ENCODE results near the gene ESRRA.

Gene ESRRA

DNA sequence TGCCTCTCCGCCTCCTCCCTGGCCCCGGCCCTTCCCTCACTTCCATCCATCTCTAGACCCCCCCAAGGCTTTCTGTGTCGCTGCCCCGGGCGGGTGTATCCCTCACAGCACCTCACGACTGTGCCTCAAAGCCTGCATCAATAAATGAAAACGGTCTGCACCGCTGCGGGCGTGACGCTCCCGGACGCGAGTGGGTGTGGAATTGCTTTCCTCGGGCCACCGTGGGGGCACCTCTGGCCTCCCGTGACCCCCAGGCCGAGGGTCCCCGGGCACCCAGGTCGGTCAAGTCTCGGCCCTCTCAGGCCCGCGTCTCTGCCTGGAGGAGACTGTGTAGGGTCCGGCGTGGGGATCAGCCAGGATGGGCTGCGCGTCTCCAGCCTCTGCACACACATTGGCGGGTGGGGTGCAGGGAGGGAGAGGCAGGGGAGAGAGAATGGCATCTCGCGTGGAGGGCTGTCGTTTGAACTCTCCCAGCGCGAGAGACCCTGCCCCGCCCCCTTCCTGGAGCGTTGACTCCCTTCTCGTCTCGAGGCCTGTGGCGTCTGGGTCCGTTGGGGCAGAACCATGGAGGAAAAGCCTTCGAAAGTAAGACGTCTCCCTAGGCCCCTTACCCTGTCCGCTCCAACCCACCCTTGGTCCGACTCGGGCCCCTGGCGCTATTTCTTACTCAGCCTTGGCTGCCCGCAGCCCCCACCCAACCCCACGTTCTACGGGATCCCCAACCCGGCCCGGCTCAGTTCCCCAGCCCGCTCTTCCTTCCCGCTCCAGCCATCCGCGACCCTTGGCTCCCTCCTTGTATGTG lies 5.3 kb upstream of the ESRRA start, which contains the start of gene CATSPERZ:
TSS of gene CATSPERZ (plus strand) at position 512 of the 802 bp plus-strand sequence. CDS start at position 565, 53 bp downstream.
- ChIA-PET CTCF (interaction anchor here (0.8 to 5.4 kb wide), 9 partner anchors 10 to 76 kb away, joined by 3 to 66 read pairs (median 6); partner anchors contain the start of genes KCNK4, PRDX5 and TRMT112), POLR2A (interaction anchor here (1.0 to 5.8 kb wide), 3 partner anchors 10 to 29 kb away, joined by 3 to 79 read pairs (median 4); partner anchors contain the start of gene BAD)
- TF ChIP-seq SP1 (IDR thresholded peaks at IDR 0.05) (no peak), FOXM1 (IDR thresholded peaks at IDR 0.05; ENCODE audit: borderline replicate concordance) (no peak), SUZ12 (IDR thresholded peaks at IDR 0.05) (no peak), HDGF (IDR thresholded peaks at IDR 0.05; ENCODE audit: borderline replicate concordance) (no peak), BHLHE40 (IDR thresholded peaks at IDR 0.05; ENCODE audit: borderline replicate concordance) (no peak), LEF1 (IDR thresholded peaks at IDR 0.05; ENCODE audit: borderline replicate concordance) (no peak), FOXA1 (IDR thresholded peaks at IDR 0.05) (no peak), ELF4 (IDR thresholded peaks at IDR 0.05) (no peak), TARDBP (IDR thresholded peaks at IDR 0.05) (no peak), FOXK2 (IDR thresholded peaks at IDR 0.05) (no peak), L3MBTL2 (conservative IDR thresholded peaks at IDR 0.05) (no peak), NFRKB (IDR thresholded peaks at IDR 0.05) (no peak), CTBP1 (IDR thresholded peaks at IDR 0.05; ENCODE audit: borderline replicate concordance) (no peak), ZNF384 (IDR thresholded peaks at IDR 0.05) (no peak)
- DNase-seq (ENCODE audit: extremely low spot score): no peak

DNA sequence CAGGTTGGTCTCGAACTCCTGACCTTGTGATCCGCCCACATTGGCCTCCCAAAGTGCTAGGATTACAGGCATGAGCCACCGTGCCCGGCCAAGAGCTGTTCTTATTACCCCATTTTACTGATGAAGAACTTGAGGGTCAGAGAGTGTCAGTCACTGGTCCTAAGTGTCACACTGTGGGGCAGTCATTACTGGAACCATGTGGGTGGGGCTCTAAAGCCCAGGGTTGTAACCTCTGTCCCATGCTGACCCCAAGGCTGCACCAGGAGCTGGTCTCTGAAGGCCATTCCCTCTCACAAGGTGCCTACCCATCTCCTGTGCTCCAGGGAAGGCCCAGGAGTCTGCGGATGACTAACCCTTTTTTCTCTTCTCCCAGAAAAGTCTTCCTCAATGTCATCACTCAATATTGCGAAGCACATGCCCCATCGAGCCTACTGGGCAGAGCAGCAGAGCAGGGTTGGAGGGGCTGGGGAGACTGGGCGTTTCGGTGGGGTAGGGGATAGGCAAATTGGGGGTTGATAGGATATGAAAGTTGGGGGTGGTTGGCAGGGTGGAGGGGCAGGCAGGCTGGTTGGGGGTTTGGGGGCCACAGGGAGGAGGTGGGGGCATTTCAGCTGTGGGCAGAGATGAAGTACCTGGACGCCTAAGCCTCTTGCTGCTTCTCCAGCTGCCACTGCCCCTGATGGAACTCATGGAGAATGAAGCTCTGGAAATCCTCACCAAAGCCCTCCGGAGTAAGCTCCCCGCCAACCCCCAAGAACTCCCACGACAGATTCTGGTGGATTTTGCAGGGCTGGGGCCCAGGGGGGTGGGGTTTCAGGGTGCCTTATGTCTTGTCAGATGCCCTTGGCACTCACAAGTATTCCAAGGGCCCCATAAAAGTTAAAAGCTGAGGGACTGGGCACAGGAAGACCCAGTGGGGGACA lies 2.0 kb upstream of the ESRRA start:
- ChIA-PET POLR2A (interaction anchor here (0.7 to 7.0 kb wide), 12 partner anchors 13 to 118 kb away, joined by 3 to 79 read pairs (median 8); partner anchors contain the start of genes BAD, GPR137, PPP1R14B and PRDX5), CTCF (interaction anchor here (0.5 to 5.4 kb wide), 9 partner anchors 15 to 99 kb away, joined by 3 to 66 read pairs (median 7); partner anchors contain the start of genes PLCB3, PRDX5 and TRMT112)

DNA sequence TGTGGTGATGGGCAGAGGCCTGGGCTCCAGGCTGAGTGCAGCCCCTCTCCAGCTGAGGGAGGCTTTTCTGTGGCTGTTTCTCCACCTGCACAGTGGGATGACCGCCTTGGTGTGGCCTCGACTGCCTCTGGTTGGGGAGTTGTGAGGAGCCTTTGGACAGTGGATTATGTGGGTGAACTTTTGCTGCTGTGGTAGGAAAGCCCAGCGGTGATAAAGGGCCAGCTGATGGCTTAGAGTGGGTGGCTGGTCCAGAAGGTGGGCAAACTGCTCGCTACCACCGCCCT lies 1.4 kb upstream of the ESRRA start:
- no peak for DNase-seq (ENCODE audit: extremely low spot score)
- ChIA-PET CTCF (interaction anchor here (0.5 to 5.4 kb wide), 10 partner anchors 14 to 99 kb away, joined by 3 to 66 read pairs (median 6); partner anchors contain the start of genes PLCB3, PRDX5 and TRMT112), POLR2A (interaction anchor here (0.7 to 7.0 kb wide), 14 partner anchors 13 to 119 kb away, joined by 3 to 79 read pairs (median 8); partner anchors contain the start of genes BAD, GPR137, PPP1R14B and PRDX5)
- TF ChIP-seq L3MBTL2 (conservative IDR thresholded peaks at IDR 0.05) (no peak), SP1 (IDR thresholded peaks at IDR 0.05) (no peak), CTBP1 (IDR thresholded peaks at IDR 0.05; ENCODE audit: borderline replicate concordance) (no peak), BHLHE40 (IDR thresholded peaks at IDR 0.05; ENCODE audit: borderline replicate concordance) (no peak), ELF4 (IDR thresholded peaks at IDR 0.05) (no peak), TARDBP (IDR thresholded peaks at IDR 0.05) (no peak), FOXM1 (IDR thresholded peaks at IDR 0.05; ENCODE audit: borderline replicate concordance) (no peak), FOXK2 (IDR thresholded peaks at IDR 0.05) (no peak), SUZ12 (IDR thresholded peaks at IDR 0.05) (no peak), NFRKB (IDR thresholded peaks at IDR 0.05) (no peak), ZNF384 (IDR thresholded peaks at IDR 0.05) (no peak)
- TF ChIP-seq, protein P1, sequence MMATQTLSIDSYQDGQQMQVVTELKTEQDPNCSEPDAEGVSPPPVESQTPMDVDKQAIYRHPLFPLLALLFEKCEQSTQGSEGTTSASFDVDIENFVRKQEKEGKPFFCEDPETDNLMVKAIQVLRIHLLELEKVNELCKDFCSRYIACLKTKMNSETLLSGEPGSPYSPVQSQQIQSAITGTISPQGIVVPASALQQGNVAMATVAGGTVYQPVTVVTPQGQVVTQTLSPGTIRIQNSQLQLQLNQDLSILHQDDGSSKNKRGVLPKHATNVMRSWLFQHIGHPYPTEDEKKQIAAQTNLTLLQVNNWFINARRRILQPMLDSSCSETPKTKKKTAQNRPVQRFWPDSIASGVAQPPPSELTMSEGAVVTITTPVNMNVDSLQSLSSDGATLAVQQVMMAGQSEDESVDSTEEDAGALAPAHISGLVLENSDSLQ (IDR thresholded peaks at IDR 0.05): no peak

More for the DNA sequence above, 2.0 kb upstream of the ESRRA start:
- no peak for TF ChIP-seq ELF4 (IDR thresholded peaks at IDR 0.05)
- TF ChIP-seq FOXA1 (IDR thresholded peaks at IDR 0.05): no peak
- TF ChIP-seq ZNF384 (IDR thresholded peaks at IDR 0.05): no peak
- TF ChIP-seq SUZ12 (IDR thresholded peaks at IDR 0.05): no peak
- TF ChIP-seq, protein P1 (IDR thresholded peaks at IDR 0.05): no peak
- no peak for TF ChIP-seq NFRKB (IDR thresholded peaks at IDR 0.05)
- TF ChIP-seq ARNT (IDR thresholded peaks at IDR 0.05): no peak
- TF ChIP-seq HDGF (IDR thresholded peaks at IDR 0.05; ENCODE audit: borderline replicate concordance): no peak
- TF ChIP-seq SP1 (IDR thresholded peaks at IDR 0.05): no peak
- no peak for TF ChIP-seq FOXK2 (IDR thresholded peaks at IDR 0.05)
- no peak for TF ChIP-seq LEF1 (IDR thresholded peaks at IDR 0.05; ENCODE audit: borderline replicate concordance)
- TF ChIP-seq FOXM1 (IDR thresholded peaks at IDR 0.05; ENCODE audit: borderline replicate concordance): no peak
- no peak for TF ChIP-seq BHLHE40 (IDR thresholded peaks at IDR 0.05; ENCODE audit: borderline replicate concordance)
- TF ChIP-seq L3MBTL2 (conservative IDR thresholded peaks at IDR 0.05): no peak
- TF ChIP-seq TARDBP (IDR thresholded peaks at IDR 0.05): no peak
- no peak for TF ChIP-seq CTBP1 (IDR thresholded peaks at IDR 0.05; ENCODE audit: borderline replicate concordance)
- no peak for DNase-seq (ENCODE audit: extremely low spot score)

DNA sequence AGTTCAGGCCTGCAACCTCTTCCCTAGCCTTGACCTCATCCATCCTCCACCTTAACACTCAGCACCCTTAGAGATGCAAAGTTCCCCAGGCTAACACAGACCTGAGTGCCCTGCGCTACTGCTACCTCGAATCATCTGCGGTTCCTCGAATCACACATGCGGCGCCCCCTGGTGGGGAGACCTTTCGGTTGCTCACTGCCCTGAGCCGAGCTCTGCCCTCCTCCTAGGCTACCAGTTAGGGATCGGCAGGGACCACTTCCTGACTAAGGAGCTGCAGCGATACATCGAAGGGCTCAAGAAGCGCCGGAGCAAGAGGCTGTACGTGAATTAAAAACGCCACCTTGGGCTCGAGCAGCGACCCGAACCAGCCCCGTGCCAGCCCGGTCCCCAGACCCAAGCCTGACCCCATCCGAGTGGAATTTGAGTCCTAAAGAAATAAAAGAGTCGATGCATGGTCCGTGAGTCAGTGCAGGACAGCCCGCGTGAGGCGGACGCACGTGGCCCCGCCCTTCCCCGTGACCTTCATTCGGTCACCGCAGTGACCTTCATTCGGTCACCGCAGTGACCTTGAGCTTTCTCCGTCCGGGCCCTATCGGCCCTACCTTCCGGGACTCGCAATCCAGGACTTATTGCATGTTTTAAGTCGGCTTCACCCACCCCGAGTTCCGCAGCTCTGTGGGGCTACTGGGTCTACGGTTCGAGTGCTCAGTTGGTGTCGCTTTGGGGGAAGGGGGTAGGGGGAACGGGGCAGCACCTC lies 830 bp upstream of the ESRRA start:
- ChIA-PET CTCF (interaction anchor here (0.6 to 5.4 kb wide), 16 partner anchors 14 to 285 kb away, joined by 3 to 66 read pairs (median 4); partner anchors contain the start of genes FKBP2, PLCB3, PRDX5 and TRMT112), POLR2A (interaction anchor here (0.7 to 7.0 kb wide), 18 partner anchors 10 to 119 kb away, joined by 3 to 79 read pairs (median 4); partner anchors contain the start of genes BAD, GPR137, PPP1R14B and PRDX5)
- 0 out of 2 replicates have a peak, but pooled peaks have one; percentile 34 for TF ChIP-seq HDGF (IDR thresholded peaks at IDR 0.05; ENCODE audit: borderline replicate concordance)
- TF ChIP-seq L3MBTL2 (conservative IDR thresholded peaks at IDR 0.05): peak; percentile 61
- no peak for TF ChIP-seq SUZ12 (IDR thresholded peaks at IDR 0.05)
- TF ChIP-seq TARDBP (IDR thresholded peaks at IDR 0.05): no peak
- DNase-seq (ENCODE audit: extremely low spot score): peak; percentile 81

All from HEK293T (cell line).